HG03095 (cell line): ENCODE measurements around the gene FUT6.
"Not testable (repeated sequence)": the region's sequence is repeated elsewhere in the genome, so short reads cannot be mapped to it uniquely, and the experiment has no call there.

ENCODE experiments used
- ATAC-seq: cut with Tn5 transposase; IDR thresholded peaks from one replicate; pipeline ENCODE4 v1.9.1; 2021; ENCODE audit warnings: moderate library complexity; ENCODE audit not compliant: unreplicated experiment

Gene FUT6

DNA sequence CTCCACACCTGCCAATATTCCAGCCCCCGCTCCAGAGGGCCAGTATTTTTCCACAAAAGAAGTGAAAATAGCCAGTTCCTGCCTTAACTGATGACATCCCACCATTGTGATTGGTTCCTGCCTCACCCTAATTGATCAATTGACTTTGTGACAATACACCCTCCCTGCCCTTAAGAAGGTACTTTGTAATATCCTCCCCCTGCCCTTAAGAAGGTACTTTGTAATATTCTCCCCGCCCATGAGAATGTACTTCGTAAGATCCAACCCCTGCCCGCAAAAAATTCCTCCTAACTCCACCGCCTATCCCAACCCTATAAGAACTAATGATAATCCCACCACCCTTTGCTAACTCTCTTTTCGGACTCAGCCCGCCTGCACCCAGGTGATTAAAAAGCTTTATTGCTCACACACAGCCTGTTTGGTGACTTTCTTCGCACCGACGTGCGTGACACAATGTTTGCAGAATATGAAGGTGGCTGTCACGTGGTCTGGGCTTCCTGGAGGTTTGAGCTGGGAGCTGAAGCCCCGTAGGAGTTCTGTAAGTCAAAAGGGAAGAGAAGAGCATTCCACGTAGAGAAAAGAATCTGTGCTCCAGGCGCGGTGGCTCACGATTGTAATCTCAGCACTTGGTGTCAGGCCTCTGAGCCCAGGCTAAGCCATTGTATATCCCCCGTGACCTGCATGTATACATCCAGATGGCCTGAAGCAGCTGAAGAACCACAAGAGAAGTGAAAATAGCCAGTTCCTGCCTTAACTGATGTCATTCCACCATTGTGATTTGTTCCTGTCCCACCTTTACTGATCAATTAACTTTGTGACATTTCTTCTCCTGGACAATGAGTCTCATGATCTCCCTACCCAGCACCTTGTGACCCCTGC is 17.9 kb upstream of the FUT6 start:
- no peak for ATAC-seq

DNA sequence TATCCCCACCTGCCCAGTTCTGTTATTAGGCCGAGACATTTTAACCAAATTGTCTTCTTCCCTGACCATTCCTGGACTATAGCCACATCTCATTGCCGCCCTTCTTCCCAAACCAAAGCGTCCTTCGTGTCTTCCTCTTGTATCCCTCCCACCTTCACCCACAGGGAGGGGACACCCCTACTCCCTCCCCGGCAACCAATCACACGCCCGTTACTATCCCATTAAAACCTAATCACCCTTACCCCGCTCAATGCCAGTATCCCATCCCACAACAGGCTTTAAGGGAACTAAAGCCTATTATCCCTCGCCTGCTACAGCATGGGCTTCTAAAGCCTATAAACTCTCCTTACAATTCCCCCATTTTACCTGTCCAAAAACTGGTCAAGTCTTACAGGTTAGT is 15.6 kb upstream of the FUT6 start:
- ATAC-seq: not testable (repeated sequence)

DNA sequence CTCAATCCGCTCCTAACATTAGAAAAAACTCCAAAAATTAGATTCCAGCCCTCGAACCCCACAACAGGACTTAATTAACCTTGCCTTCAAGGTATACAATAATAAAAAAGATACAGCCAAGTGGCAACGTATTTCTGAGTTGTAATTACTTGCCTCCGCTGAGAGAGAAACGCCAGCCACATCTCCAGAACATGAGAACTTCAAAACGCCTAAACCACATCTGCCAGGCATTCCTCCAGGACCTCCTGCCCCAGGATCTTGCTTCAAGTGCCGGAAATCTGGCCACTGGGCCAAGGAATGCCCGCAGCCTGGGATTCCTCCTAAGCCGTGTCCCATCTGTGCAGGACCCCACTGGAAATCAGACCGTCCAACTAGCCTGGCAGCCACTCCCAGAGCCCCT is 14.6 kb upstream of the FUT6 start:
- not testable (repeated sequence) for ATAC-seq

DNA sequence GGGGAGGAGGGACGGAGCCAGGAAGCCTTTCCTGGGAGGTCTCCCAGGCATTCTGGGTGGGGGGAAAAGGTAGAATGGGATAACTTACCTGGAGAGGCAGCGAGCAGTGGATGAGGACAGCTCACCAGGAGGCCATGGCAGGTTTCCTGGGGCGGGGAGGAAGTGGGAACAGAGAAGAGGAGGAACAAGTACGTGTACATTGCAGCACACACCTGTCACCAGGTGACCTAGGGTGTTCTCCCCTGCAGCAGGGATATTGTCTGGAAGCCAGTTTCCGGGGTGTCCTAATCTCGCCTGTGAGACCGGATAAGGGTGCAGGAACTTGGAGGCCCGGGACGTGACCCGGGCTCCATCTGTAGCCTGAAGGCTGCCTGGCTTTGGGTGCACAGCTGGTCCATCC is 11.8 kb upstream of the FUT6 start, which contains the start of gene FUT3:
TSS of gene FUT3 (minus strand) at position 148 of the 400 bp plus-strand sequence.
- no peak for ATAC-seq

DNA sequence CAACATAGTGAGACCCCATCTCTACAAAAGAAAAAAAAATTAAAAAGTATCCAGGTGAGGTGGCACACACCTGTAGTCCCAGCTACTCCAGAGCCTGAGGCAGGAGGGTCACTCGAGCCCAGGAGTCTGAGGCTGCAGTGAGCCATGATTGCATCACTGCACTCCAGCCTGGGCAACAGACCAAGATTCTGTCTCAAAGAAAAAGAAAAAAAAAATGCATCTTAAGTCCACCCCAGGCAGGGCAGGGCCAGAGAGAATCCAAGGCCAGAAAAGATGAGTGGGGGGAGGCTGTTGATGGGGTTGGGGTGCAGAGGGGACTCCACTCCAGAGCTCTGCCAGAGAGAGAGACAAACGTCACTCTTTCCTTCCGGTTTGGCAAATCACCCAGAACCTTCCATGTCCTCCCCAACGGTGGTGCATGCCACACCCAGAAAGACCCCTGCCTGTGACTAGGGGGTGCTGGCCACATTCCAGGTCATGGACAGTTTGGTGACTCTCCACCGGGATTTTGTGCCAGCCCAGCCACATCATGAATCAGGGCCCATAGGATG is 11.3 kb upstream of the FUT6 start:
- no peak for ATAC-seq

DNA sequence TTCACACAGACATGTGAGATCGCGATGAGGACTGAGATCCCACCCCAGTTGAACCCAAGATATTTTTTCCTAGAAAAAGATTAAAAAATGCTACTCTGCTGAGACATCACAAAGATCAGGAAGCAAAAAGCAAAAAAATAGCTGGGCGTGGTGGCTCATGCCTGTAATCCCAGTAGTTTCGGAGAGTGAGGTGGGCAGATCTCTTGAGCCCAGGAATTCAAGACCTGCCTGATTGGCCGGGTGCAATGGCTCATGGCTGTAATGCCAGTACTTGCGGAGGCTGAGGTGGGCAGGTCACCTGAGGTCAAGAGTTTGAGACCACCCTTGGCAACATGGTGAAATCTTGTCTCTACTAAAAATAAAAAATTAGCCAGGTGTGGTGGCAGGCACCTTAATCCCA is 10.7 kb upstream of the FUT6 start:
- no peak for ATAC-seq

DNA sequence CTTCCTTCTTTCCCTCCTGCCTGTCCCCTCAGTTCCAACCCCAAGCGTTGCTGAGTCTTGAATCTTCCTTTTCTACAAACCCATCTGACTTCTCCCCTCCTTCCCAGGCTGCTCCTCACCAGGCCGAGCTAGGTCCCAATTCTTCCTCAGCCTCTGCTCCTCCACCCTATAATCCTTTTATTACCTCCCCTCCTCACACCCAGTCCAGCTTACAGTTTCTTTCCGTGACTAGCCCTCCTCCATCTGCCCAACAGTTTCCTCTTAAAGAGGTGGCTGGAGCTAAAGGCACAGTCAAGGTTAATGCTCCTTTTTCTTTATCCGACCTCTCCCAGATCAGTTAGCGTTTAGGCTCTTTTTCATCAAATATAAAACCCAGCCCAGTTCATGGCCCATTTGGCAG is 9.1 kb upstream of the FUT6 start:
- ATAC-seq: not testable (repeated sequence)

DNA sequence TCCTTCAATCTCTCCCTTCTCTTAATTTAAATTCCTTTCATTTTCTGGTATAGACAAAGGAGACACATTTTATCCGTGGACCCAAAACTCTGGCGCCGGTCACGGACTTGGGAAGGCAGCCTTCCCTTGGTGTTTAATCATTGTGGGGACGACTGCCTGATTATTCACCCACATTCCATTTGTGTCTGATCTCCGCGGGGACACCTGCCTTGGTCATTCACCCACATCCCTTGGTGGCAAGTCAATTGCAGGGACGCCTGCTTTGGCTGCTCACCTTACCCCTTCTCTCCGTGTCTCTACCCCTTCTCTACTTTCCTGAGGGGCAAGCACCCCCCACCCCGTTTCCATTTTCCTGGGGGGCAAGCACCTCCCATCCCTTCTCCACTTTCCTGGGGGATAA is 8.3 kb upstream of the FUT6 start:
- not testable (repeated sequence) for ATAC-seq

DNA sequence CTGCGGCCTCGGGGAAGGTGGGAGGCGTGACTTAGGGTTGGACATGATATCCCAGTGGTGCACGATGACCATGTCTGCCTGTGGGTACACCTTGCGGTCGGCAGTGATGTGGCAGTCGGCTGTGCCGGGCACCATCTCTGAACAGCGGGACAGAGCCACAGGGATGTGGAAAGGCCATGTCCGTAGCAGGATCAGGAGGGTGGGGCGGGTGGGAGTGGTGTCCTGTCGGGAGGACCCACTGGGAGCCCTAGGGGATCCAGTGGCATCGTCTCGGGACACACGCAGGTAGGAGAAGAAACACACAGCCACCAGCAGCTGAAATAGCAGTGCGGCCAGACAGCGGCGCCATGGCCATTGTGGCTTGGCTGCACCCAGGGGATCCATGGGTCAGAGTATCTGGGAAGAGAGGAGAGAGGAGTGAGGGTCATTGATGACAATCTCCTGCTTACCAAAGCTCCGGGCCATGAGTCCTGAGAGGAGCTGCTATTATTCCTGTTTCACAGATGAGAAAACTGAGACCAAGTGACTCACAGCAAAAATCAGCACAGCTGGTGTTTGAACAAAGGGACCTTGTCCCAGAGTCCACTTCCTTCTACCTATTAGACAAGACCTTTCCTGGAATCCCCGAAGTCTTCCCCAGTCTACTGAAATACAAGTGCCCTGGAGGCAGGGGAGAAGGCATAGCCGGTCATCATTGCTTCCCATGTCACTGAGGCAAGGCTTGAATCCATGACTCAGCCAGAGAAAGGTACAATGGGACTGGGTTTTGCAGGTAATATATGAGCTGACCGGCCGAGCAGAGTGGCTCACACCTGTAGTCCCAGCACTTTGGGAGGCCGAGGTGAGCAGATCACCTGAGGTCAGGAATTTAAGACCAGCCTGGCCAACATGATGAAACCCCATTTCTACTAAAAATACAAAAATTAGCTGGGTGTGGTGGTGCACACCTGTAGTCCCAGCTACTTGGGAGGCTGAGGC is 5.2 kb upstream of the FUT6 start:
- ATAC-seq: no peak

DNA sequence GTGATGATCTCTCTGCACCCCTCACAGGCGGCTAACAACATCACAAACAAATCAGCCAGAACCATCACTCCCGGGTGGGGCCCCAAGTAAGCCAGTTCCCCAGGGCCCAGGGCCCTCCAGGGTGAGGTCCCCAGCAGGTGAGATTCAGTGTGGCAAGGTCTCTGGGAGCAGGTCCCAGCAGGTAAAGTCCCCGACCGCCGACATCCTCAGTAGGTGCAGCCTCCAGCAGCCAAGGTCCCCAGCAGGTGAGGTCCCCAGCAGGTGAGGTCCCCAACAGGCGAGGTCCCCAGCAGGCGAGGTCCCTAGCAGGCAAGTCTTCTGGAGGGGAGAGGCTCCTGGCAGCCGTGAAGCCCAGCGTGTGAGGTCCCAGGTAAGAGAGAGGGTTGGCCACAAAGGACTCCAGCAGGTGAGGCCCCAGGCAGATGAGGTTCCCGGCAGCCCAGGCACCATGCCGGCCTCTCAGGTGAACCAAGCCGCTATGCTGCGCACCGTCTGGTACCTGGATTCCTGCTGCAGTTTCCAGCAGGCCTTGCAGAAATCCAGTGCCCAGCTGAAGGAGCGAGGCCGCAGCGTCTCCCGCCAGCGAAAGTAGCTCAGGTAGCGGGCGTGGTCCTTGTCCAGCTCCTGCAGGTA is 3.9 kb upstream of the FUT6 start:
- no peak for ATAC-seq

DNA sequence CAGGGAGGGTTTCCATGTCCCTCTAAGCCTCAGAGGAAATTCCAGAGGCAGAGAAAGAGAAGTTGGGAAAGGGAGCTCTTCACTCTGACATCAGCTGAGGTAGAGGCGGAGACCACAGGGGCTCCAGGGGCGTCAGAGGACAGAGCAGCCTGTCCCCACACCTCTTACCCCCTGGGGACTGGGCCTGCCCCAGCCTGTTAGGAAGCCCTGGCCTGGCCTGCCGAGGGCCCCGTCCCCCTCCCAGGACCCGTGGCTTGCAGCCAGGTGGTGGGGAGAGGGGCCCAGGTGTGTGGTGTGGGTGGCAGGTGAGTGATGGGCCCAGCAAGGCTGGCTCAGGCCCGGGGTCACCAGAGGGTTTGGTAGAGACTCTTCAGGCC is 2.2 kb upstream of the FUT6 start:
- ATAC-seq: not testable (repeated sequence)

DNA sequence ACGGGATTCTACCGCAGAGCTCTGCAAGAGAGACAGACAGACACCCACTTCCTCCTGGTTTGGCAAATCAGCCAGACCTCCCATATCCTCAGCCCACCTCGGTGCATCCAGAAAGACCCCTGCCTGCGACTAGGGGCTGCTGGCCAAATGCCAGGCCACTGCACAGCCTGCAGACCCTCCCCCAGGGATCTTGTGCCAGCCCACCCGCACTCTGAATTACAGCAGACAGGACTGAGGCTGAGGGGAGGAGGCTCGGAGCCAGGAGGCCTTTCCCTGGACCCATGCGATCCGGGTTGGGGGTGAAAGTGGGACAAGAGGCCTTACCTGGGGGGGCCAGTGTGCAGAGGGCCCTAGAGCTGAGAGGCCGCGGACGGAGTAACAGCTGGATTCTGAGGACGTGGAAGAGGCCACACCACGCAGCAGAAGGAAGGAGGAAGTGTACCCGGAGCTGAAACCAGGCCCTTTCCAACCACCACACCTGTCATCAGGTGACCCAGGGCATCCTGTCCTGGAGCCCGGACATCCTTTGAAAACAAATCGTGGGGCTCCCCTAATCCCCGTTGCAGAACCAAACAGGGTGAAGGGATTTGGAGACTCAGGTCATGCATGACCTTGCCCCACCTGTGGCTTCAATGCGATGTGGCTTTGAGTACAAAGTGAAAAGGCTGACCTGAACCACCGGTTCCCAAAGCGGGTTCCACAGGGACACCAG is 993 bp downstream of the FUT6 start:
- ATAC-seq: no peak

DNA sequence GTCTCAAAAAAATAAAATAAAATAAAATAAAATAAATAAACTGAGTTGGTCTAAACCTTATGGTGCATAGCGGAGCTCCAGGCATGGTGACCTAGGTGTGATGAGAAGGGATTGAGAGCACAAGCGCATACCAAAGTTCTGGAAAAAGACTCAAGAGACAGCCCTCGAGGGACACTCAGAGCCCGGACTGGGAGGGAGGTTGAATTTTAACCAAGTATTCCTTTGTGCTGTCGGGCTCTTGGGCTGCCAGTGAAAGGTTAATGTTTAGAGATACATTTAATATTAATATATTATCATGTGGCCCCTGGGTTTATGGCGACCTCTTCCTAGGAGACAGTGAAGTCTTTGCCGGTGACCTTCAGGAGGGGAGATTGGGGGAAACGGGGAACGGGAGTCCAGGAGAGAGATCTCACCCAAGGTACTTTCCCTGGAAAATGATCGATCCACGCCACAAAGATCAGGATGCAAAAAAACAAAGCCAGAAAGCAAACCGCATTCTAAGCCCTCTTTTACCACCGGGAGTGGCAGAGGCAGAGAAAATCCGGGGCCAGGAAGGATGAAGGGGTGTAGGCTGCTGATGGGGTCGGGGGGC is 1.6 kb downstream of the FUT6 start:
- ATAC-seq: no peak

DNA sequence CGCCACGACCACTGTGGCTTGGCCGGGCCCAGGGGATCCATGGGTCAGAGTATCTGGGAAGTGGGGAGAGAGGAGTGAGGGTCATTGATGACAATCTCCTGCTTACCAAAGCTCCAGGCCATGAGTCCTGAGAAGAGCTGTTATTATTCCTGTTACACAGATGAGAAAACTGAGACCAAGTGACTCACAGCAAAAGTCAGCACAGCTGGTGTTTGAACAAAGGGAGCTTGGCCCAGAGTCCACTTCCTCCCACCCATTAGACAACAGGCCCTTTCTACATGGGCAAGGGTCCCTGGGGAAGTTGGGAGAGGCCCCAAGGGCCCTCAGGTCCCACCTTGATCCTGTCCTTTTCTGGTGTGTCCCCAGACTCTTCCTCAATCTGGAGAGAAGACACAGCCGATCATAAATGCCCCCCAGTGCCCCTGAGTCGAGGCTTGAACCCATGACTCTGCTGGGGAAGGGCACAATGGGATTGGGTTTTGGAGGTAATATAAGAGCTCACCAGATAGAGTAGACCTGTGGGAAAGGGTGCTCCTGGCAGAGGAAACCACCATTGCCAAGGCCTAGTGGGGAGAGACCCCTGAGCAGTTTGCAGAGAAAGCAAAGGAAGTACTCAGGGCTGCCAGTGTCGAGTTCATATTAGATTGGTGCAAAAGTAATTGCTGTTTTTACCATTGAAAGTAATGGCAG is 6.8 kb downstream of the FUT6 start:
- ATAC-seq: no peak

DNA sequence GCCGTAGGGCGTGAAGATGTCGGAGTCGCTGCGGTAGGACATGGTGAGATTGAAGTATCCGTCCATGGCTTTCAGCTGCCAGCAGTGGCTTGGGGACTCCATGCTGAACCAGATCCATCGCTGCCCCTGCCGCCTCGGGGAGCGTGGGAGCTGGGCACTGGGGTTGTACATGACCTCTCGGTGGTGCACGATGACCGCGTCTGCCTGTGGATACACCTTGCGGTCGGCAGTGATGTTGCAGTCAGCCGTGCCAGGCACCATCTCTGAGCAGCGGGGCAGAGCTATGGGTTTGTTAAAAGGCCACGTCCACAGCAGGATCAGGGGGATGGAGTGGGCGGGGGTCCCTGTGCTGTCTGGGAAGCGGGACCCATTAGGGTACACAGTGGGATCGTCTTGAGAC is 7.4 kb downstream of the FUT6 start:
- no peak for ATAC-seq

DNA sequence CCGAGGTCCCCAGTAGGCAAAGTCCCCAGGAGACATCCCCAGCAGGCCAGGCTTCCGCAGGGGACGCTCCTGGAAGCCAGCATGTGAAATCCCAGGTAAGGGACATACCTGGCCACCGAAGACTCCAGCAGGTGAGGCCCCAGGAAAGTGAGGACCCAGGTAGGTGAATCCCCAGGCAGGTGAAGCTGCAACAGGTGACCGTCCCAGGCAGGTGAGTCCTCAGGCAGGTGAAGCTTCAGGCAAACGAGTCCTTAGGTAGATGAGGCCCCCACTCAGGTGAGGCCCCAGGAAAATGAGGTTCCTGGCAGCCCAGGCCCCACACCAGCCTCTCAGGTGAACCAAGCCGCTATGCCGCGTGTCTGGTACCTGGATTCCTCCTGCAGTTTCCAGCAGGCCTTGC is 8.3 kb downstream of the FUT6 start:
- ATAC-seq: no peak

DNA sequence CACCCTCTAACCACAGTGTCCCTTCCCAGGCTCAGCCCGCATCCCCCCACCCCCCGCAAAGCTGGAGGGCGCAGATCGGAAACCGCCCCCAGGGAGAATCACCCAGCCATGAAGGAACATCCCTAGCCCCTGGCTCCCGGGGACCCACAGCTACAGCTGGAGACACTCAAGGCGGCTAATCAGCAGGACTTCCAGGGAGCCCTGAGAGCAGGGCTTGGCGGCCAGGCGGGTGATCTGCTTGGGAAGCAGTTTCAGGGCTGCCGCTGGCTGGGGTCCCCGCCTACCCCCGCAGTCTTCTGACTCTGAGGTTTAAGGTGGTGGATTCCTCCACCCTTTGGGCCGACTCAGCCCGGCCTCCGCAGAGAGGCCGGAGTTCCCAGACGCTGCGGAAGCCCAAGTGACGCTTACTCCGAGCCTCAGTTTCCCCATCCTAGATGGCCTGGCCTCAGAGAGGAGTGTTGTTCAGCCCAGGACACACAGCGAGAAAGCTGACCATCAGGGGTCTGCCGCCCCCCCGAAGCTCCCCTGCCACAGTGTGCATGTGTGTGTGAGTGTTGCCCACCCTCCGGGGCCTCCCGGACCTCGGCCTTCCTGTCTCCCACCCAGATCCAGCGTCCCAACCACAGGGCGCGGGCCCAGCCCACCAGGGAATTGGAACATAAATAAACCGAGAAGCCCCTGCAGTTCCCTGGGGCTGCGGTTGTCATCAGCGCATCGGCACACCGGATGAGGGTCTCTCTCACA is 9.8 kb downstream of the FUT6 start:
- ATAC-seq: no peak

DNA sequence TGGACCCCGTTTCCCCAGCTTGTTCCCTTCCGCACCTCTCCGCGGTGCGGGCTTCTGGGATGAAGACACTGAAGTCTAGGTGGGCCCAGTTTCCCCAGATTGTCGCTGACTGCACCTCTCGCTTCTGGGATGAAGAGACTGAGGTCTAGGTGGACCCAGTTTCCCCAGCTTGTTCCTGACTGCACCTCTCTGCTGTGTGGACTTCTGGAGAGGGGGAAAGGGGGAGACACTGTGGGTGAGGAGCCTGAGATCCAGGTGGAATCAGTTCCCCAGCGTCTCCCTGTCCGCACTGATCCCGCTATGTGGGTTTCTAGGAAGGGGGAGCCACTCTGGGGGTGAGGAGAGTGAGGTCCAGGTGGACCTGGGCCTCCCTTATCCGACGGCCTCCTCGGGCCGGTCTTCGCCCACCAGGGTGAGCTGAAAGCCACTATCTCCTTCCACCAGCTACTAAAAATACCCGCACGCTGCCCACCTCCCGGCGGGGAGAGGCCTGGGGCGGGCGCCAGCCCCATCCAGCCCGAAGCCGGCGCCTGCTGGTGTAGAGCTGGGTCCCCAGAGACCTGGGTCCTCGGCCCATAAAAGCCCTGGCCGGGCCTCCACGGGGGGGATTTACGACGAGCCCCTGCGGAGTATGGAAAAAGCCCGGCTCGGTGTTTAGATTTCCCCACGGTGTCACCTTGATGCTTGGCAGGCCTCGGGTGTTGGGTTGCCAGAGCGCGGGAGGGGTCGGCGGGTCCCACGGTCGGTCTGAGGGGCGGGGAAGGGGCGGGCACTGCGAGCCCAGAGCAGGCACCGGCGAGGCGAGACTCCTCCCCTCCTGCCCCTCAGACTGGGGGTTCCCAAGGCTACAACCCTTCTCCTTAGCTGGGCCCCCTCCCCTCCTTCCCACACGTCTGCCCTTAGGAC is 10.6 kb downstream of the FUT6 start:
- ATAC-seq: no peak
